ENCODE measurements around the gene SETDB2.
"Not testable (repeated sequence)": the region's sequence is repeated elsewhere in the genome, so short reads cannot be mapped to it uniquely, and the experiment has no call there.

SETDB2 gene

DNA sequence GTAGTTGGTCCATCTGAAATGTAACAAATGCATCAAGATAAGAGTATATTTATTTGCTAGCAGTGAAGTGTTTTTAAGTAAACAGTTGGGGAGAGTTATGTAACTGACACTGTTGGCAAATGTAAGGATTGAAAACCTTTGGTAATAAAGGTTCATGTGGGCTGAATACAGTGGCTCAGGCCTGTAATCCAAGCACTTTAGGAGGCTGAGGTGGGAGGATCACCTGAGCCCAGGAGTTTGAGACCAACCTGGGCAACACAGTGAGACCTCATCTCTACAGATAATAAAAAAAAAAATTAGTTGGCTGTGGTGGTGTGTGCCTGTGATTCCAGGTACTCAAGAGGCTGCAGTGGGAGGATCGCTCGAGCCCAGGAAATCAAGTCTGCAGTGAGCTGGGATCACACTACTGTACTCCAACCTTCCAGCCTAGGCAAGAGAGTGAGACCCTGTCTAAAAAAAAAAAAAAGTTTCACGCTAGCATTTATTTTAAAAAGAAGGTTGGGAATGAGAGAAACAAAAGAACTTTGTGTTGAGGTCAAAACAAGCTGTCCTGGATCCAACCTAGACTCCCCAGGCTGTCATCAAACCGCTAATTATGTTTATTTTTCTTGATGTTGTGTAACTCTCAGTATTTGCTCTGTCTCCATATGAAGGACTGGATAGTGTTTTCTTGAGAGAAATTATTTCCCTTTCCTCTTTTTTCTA is 20.7 kb downstream of the SETDB2 start:
- no peaks in the 10 kb centered on the region for H3K4me1 ChIP-seq (ENCODE audit: control insufficient read depth, insufficient read depth, low read length)
- peaks cover 3% of the 10 kb centered on the region; the same call in 1 of the 2 replicates for H3K36me3 ChIP-seq (ENCODE audit: control insufficient read depth, insufficient read depth, low read length)
- no peak for DNase-seq (ENCODE audit: low read depth, low spot score)
- H3K27ac ChIP-seq (ENCODE audit: low read length) = no peak overlapping the region
- no peak overlapping the region for H3K4me3 ChIP-seq (ENCODE audit: low read length)
- H3K27me3 ChIP-seq (ENCODE audit: control insufficient read depth, insufficient read depth, low read length) = no peaks in the 10 kb centered on the region
- WGBS (ENCODE audit: insufficient coverage, insufficient read length) = no CpG with 5 or more reads among the region's 4 CpGs
- peaks cover 1% of the 10 kb centered on the region; the same call in 1 of the 2 replicates for H3K9me3 ChIP-seq (ENCODE audit: control insufficient read depth, insufficient read depth, low read length)

DNA sequence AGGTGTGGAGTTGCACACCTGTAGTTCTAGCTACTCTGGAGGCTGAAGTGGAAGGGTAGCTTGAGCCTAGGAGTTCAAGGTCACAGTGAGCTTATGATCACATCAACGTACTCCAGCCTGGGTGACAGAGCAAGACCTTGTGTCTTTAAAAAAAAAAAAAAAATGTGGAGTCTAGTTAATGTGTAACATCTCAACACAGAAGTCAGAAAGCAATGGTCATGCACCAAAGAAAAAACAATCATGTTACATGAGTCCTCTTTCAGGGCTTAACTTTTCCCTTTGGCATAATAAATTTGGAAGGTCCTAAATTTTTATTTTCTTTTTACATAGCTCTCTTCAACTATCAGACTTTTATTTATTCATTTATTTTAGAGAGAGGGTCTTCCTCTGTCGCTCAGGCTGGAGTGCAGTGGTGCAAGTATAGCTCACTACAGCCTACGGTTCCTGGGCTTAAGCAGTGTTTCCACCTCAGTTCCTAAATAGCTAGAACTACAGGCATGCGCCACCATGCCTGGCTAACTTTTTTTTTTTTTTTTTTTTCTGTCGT is 22.3 kb downstream of the SETDB2 start:
- H3K4me3 ChIP-seq (ENCODE audit: low read length) = no peak overlapping the region
- no peaks in the 10 kb centered on the region for H3K27me3 ChIP-seq (ENCODE audit: control insufficient read depth, insufficient read depth, low read length)
- WGBS (ENCODE audit: insufficient coverage, insufficient read length) = no CpG with 5 or more reads among the region's 5 CpGs
- DNase-seq (ENCODE audit: low read depth, low spot score) = no peak
- H3K9me3 ChIP-seq (ENCODE audit: control insufficient read depth, insufficient read depth, low read length) = peaks cover 1% of the 10 kb centered on the region; the same call in 1 of the 2 replicates
- H3K4me1 ChIP-seq (ENCODE audit: control insufficient read depth, insufficient read depth, low read length) = no peaks in the 10 kb centered on the region
- H3K27ac ChIP-seq (ENCODE audit: low read length) = no peak overlapping the region
- peaks cover 3% of the 10 kb centered on the region; the same call in 1 of the 2 replicates for H3K36me3 ChIP-seq (ENCODE audit: control insufficient read depth, insufficient read depth, low read length)

DNA sequence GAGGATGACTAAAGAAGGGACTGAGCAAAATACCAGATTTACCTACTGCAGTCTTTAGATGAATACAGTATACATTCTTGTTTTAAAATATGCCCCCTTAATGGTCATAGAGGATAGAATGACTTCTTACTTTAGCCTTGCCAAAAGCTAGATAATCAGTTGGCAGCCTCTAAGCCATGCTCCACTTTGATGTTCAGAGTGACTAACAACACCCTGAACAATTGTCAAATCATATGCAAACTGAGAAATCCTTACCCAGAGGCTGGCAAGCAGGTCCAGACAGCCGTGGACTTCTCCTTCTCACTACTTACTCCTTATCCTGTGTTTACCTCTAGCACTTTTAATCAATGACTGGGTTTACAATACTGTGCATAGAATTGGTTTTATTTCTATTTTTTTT is 28.1 kb downstream of the SETDB2 start:
- WGBS (ENCODE audit: insufficient coverage, insufficient read length) = no CpG with 5 or more reads among the region's 1 CpG
- no peak for DNase-seq (ENCODE audit: low read depth, low spot score)
- H3K4me1 ChIP-seq (ENCODE audit: control insufficient read depth, insufficient read depth, low read length) = no peaks in the 10 kb centered on the region
- H3K36me3 ChIP-seq (ENCODE audit: control insufficient read depth, insufficient read depth, low read length) = no peaks in the 10 kb centered on the region
- no peak overlapping the region for H3K27ac ChIP-seq (ENCODE audit: low read length)
- no peak overlapping the region for H3K4me3 ChIP-seq (ENCODE audit: low read length)
- no peaks in the 10 kb centered on the region for H3K9me3 ChIP-seq (ENCODE audit: control insufficient read depth, insufficient read depth, low read length)
- no peaks in the 10 kb centered on the region for H3K27me3 ChIP-seq (ENCODE audit: control insufficient read depth, insufficient read depth, low read length)

DNA sequence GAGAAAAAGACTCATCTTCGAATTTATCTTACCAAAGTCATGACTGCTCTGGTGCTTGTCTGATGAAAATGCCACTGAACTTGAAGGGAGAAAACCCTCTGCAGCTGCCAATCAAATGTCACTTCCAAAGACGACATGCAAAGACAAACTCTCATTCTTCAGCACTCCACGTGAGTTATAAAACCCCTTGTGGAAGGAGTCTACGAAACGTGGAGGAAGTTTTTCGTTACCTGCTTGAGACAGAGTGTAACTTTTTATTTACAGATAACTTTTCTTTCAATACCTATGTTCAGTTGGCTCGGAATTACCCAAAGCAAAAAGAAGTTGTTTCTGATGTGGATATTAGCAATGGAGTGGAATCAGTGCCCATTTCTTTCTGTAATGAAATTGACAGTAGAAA is 32.5 kb downstream of the SETDB2 start:
- Histone ChIP-seq H3K4me3 (ENCODE audit: low read length) (no peak overlapping the region), H3K27ac (ENCODE audit: low read length) (no peak overlapping the region), H3K4me1 (ENCODE audit: control insufficient read depth, insufficient read depth, low read length) (no peaks in the 10 kb centered on the region), H3K36me3 (ENCODE audit: control insufficient read depth, insufficient read depth, low read length) (no peaks in the 10 kb centered on the region), H3K9me3 (ENCODE audit: control insufficient read depth, insufficient read depth, low read length) (no peaks in the 10 kb centered on the region), H3K27me3 (ENCODE audit: control insufficient read depth, insufficient read depth, low read length) (no peaks in the 10 kb centered on the region)
- no CpG with 5 or more reads among the region's 7 CpGs for WGBS (ENCODE audit: insufficient coverage, insufficient read length)
- DNase-seq (ENCODE audit: low read depth, low spot score) = no peak

DNA sequence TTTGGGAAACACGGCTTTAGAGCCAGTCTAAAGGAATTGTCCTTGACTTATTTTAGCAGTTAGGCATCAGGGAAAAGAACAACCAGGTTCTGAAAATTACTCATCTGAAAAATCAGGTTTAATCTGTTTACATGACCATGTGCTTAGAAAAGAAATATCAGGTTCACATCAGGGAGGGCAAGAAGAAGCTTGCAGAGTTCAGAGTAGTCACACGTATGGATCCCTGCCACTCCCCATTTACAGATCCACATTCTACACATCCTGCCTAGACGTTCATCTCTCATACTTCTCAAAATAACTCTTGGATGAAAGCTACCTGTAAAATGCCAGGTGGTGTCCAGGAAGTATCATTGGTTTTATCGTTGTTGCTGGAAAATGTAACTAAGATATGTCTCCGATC is 37.7 kb downstream of the SETDB2 start:
- Histone ChIP-seq H3K27ac (ENCODE audit: low read length) (no peak overlapping the region), H3K4me1 (ENCODE audit: control insufficient read depth, insufficient read depth, low read length) (no peaks in the 10 kb centered on the region), H3K27me3 (ENCODE audit: control insufficient read depth, insufficient read depth, low read length) (no peaks in the 10 kb centered on the region), H3K4me3 (ENCODE audit: low read length) (no peak overlapping the region), H3K36me3 (ENCODE audit: control insufficient read depth, insufficient read depth, low read length) (no peaks in the 10 kb centered on the region), H3K9me3 (ENCODE audit: control insufficient read depth, insufficient read depth, low read length) (no peaks in the 10 kb centered on the region)
- DNase-seq (ENCODE audit: low read depth, low spot score) = no peak
- WGBS (ENCODE audit: insufficient coverage, insufficient read length) = no CpG with 5 or more reads among the region's 5 CpGs

DNA sequence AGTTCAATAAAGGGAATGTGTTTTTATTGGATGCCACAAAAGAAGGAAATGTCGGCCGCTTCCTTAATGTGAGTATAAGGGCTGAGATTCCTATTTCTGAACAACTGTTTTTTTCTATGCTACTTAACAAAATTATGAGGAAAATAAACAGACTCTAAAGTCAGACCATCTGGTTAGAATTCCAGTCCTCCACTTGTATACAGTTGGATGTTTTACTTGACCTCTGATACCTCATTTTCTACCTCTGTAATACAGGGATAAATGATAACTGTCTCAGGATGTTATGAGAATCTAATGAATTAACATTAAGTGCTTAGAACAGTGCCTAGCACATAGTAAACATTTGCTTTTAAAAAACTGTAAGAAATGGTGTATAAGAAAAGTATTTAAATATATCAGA is 44.5 kb downstream of the SETDB2 start:
- WGBS (ENCODE audit: insufficient coverage, insufficient read length) = no CpG with 5 or more reads among the region's 2 CpGs
- Histone ChIP-seq H3K4me3 (ENCODE audit: low read length) (no peak overlapping the region), H3K4me1 (ENCODE audit: control insufficient read depth, insufficient read depth, low read length) (no peaks in the 10 kb centered on the region), H3K27ac (ENCODE audit: low read length) (no peak overlapping the region), H3K36me3 (ENCODE audit: control insufficient read depth, insufficient read depth, low read length) (no peaks in the 10 kb centered on the region), H3K27me3 (ENCODE audit: control insufficient read depth, insufficient read depth, low read length) (no peaks in the 10 kb centered on the region), H3K9me3 (ENCODE audit: control insufficient read depth, insufficient read depth, low read length) (no peaks in the 10 kb centered on the region)
- no peak for DNase-seq (ENCODE audit: low read depth, low spot score)

DNA sequence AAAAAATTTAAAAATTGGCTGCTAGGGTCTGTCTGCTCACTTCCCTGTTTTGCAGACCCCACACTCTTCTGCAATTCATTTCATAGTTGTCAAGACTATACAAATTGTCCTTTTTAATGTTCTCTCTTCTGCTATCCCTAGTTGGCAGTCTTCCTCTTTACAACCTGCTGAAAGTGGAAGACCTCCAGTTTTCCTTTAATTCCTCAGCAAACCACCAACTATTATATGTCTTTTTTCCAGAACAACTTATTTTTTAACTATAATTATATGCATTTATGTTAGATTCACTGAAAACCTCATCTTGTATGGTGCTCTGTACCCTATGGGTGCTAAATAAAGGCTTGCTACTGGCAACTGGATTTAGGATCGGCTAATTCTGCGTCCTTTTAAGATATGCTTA is 50.6 kb downstream of the SETDB2 start:
- Histone ChIP-seq H3K4me3 (ENCODE audit: low read length) (no peak overlapping the region), H3K4me1 (ENCODE audit: control insufficient read depth, insufficient read depth, low read length) (no peaks in the 10 kb centered on the region), H3K27me3 (ENCODE audit: control insufficient read depth, insufficient read depth, low read length) (no peaks in the 10 kb centered on the region), H3K36me3 (ENCODE audit: control insufficient read depth, insufficient read depth, low read length) (no peaks in the 10 kb centered on the region), H3K27ac (ENCODE audit: low read length) (no peak overlapping the region), H3K9me3 (ENCODE audit: control insufficient read depth, insufficient read depth, low read length) (no peaks in the 10 kb centered on the region)
- DNase-seq (ENCODE audit: low read depth, low spot score) = no peak
- no CpG with 5 or more reads among the region's 2 CpGs for WGBS (ENCODE audit: insufficient coverage, insufficient read length)

DNA sequence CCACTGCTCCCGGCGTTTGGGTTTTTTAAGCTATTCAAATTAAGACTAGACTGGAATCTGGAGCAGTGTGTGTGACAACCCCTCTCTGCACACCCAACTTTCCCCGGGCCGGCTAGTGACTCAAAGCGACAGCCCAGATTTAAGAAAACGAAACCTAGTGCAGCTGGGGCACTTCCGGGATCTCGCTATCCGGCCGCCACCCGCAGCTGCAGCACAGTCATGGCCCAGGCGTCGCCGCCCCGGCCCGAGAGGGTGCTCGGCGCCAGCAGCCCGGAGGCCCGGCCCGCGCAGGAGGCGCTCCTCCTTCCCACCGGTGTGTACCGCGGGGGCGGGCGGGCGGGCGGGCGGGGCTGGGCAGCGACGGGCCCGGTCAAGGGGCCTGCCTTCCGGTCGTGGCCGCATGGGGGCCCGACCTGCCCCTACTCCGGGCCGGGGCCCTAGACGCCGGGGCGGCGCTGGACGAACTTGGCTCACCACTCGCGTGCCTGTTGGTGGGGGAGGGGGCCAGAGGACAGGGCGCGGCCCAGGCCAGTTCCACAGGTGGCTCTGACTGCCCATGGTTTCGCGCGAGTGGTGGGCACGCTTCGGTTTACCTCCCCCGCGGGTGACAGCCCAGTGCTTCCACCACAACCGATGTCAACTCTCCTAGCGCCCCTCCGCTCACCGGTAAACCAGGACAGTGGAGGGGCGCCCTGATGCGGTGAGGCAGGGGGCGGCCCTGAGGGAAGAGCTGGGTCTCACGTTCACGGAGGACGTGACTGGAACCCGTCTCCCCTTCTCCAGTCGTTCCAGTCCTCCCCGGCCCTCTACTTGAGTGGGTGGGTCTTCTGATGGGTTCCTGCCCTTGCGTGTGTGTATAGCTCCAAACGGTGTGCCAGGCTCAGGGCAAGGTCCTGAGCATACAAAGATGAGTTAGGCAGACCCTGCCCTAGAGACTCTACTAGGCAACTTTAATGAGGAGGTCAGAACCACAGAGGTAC is 52.0 kb downstream of the SETDB2 start, which contains the start of gene PHF11:
PHF11 (plus strand) TSS at position 171 of the 980 bp plus-strand sequence; CDS start at position 220, 49 bp downstream.
- no peak for DNase-seq (ENCODE audit: low read depth, low spot score)
- Histone ChIP-seq H3K27ac (ENCODE audit: low read length) (no peak within 1 kb of the TSS), H3K36me3 (ENCODE audit: control insufficient read depth, insufficient read depth, low read length) (no peaks in the 10 kb centered on the region), H3K4me3 (ENCODE audit: low read length) (peak within 1 kb of the TSS; percentile 50; the same call in 1 of the 2 replicates), H3K4me1 (ENCODE audit: control insufficient read depth, insufficient read depth, low read length) (no peaks in the 10 kb centered on the region), H3K27me3 (ENCODE audit: control insufficient read depth, insufficient read depth, low read length) (no peaks in the 10 kb centered on the region), H3K9me3 (ENCODE audit: control insufficient read depth, insufficient read depth, low read length) (no peaks in the 10 kb centered on the region)
- no CpG with 5 or more reads among the region's 71 CpGs for whole genome bisulfite sequencing (ENCODE audit: insufficient coverage, insufficient read length)

DNA sequence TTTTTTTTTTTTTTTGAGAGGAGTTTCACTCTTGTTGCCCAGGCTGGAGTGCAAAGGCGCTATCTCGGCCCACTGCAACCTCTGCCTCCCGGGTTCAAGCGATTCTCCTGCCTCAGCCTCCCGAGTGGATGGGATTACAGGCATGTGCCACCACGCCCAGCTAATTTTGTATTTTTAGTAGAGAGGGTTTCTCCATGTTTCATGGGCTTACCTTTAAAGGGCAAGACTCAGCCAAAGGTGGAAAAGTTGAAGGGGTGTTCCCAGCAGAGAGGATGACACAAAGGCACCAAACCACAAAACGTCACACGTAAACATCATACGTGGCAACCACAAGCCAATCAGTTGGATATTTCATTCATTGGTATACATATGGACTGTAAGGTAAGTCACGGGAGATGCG is 52.8 kb downstream of the SETDB2 start:
- not testable (repeated sequence) for H3K4me3 ChIP-seq (ENCODE audit: low read length); H3K36me3 ChIP-seq (ENCODE audit: control insufficient read depth, insufficient read depth, low read length); H3K27me3 ChIP-seq (ENCODE audit: control insufficient read depth, insufficient read depth, low read length); H3K9me3 ChIP-seq (ENCODE audit: control insufficient read depth, insufficient read depth, low read length); DNase-seq (ENCODE audit: low read depth, low spot score); H3K4me1 ChIP-seq (ENCODE audit: control insufficient read depth, insufficient read depth, low read length); H3K27ac ChIP-seq (ENCODE audit: low read length)
- WGBS (ENCODE audit: insufficient coverage, insufficient read length) = no CpG with 5 or more reads among the region's 11 CpGs

DNA sequence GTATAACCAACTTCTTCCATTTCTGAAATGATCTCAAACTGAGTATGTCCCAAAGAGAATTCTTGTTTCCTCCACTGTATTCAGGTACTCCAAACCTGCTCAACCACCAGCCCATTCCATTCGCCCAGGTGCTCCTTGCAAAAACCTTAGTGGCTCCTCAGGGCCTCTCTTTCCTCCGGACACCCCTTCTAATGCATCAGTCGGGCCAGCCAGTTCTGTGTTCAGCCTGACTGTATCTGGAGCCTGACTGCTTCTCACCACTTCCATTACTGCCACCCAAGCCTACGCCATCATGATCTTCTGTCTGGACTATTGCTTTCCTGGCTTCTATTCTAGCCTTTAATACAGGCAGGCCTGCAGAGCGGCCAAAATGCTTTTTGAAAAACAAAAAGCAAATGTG is 53.2 kb downstream of the SETDB2 start:
- H3K4me3 ChIP-seq (ENCODE audit: low read length) = no peak overlapping the region
- H3K27ac ChIP-seq (ENCODE audit: low read length) = no peak overlapping the region
- H3K27me3 ChIP-seq (ENCODE audit: control insufficient read depth, insufficient read depth, low read length) = no peaks in the 10 kb centered on the region
- no peak for DNase-seq (ENCODE audit: low read depth, low spot score)
- WGBS (ENCODE audit: insufficient coverage, insufficient read length) = no CpG with 5 or more reads among the region's 5 CpGs
- H3K9me3 ChIP-seq (ENCODE audit: control insufficient read depth, insufficient read depth, low read length) = no peaks in the 10 kb centered on the region
- no peaks in the 10 kb centered on the region for H3K4me1 ChIP-seq (ENCODE audit: control insufficient read depth, insufficient read depth, low read length)
- no peaks in the 10 kb centered on the region for H3K36me3 ChIP-seq (ENCODE audit: control insufficient read depth, insufficient read depth, low read length)
